Activated CD8-positive, alpha-beta memory T cell treated with anti-CD3 and anti-CD28 coated beads for 48 hours (primary cell): ENCODE results near the gene GH1.
A peak's percentile ranks its signal among the peaks of the same experiment; 100 is the strongest.
"Not testable (repeated sequence)": the region's sequence is repeated elsewhere in the genome, so short reads cannot be mapped to it uniquely, and the experiment has no call there.

Source experiments
- DNase-seq, 3 experiments: peaks; one replicate each; pipeline ENCODE4 v3.0.0-alpha.2; 2020; ENCODE audit warnings: low read depth in 2 of 3, low spot score in 2 of 3

GH1 gene

DNA sequence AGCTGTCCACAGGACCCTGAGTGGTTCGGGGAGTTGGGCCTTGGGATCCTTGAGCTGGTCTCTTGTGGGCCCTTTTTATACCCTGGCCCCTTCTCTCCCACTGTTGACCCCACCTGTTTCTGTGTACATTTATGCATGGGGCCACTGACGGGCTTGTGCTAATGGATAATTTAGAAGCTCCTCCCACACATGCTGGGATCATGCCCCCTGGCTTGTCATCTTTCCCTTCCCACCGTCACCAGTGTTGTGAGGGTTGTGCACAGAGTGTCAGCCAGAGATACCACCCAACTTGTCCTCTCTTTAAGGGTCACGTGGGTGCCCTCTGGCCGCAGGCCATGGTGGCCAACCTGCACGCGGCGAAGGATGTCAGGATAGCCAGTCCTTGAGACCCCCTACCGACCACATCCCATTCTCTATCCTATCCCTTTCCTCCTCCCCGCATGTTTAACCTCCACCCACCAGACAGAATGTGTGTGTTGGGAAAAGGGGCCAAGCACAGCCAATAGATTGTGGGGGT is at the start of gene GH1:
Gene GH1 (minus strand): TSS at position 51 of the 517 bp plus-strand sequence. CDS start 63 bp downstream, outside the sequence.
- not testable (repeated sequence) for DNase-seq

DNA sequence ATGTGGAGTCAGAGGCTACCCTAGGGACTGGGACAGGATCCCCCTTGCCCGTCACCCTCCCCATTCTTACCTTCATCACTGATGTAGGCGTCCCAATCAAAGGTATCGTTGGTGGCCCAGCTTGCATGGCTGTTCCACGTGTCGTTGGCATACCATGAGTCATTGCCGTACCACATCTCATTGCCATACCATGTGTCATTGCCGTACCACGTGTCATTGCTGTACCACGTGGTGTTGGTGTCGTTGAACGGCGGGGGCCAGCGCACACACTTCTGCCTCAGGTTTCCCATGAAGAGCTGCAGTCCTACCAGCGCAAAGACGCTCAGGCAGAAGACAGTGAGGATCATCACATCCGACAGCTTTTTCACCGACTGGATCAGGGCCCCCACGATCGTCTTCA is 49.3 kb upstream of the GH1 start:
- no peak for DNase-seq

DNA sequence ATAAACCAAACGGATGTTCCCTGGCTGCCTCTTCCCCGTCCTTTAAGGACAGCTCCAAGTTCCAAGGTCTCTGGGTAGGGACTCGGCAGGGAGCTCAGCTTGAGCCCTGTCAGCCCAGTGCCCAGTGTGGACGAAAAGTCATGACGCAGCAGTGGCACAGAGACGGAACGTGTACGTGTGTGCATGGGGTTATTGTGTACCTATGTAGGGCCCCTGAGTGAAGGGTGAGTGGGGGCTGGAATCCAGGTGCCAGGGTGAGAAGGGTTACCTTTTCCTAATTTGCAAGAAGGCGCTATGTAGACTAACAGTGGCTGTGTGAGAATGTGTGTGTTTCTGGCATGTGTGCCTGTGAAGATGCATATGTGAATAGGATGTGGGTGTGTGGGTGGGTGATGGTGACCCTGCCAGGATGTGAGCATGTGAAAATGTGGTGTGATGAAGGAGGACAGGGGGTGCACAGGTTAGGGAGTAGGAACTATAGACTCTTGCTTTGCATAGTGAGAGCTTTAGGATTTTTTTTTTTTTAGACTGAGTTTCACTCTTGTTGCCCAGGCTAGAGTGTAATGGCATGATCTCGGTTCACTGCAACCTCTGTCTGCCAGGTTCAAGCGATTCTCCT is 48.1 kb upstream of the GH1 start:
- DNase-seq: no peak

DNA sequence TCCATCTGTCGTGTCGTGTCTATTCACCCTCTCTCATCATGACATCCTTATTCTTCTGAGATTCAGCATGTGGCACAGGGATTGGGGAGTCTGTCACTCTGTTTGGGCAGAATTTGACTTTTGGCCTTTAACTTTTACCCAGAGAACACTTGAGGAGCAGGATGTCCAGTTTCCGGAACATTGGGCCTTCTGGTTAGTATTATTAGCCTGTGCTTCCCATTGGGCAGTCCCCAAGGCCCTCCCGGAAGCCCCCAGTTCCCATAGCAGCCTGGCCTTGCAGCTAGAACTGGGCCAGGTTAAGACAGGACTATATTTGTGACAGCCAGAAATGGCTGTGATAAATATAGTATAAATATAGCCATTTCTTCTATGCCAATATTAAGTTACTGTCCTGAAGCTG is 44.5 kb upstream of the GH1 start:
- no peak for DNase-seq

DNA sequence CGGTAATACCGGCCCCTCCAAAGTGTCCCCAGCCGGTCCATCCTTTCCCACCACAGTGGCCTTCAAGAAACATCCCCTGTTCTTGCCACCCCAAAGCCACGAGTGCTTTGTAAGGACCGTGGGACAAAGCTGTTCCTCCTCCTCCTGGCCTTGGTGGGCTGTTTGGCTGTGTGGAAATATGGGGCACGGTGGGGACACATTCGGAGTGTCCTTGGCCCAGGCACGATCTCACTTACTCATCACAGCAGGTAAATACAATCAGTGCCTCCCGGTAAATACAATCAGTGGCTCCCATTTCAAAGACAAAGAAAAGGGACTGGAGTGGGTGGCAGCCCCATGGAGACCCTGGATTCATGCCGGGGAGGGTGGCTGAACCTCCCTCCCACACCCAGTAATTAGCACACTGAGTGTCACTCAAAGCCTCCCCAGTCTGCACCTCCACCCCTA is 43.7 kb upstream of the GH1 start:
- DNase-seq: no peak

DNA sequence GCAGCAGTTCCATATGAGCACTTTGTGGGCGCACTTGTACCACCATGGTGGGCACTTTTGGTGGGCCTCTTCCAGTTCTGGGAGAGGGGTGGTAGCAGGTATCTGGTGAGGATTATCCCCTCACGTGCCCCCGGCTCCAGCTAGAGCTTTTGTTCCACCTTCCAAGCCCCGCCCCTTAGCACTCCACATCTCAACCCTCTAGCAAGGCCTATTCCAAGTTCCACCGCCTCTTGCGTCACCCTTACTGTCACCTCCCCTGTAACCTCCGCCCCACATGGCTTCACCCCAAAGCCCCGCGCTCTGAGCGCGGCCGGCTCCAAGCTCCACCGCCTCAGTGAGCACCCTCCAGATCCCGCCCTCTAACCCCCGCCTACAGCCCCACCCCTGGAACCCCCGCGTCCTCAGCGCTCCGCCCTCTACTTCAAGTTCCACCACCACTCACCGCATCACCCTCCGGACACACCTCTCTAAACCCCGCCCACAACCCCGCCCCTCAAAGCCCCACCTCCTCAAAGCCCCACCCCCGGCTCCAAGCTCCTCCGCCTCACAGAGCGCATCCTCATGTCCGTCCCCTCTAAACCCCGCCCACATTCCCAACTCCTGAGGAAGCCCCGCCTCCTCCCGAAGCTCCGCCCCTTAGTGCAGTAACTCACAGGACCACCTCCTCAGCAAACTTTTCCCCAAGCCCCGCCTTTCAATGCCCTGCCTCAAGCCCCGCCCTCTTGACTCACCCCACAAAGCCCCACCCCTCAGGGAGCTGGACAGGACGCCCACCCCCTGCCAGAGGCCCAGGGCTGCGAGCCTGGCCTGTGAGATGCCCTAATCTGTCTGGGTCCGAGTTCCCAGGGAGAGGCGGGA is 42.9 kb upstream of the GH1 start:
- DNase-seq: peak in 1 of 3 experiments; percentile 18

DNA sequence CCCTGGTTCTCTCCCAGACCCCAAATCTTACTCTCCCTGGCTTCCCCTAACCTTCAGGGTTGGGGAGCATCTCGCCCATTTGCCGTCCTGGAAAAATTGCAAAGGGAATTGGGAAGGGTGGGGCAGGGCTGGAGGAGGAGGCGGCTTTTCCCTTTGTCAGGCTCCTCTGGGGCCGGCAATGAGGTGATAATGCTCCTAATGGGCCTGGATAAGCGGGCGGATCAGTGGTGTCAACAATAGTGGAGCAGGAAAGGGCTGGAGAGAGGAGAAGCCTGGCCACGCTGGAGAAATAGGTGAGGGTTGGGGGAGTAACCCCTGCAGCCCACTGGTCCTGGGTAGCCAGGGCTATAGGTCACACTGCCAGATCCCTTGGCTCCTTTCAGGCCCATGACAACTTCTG is 41.8 kb upstream of the GH1 start:
- no peak for DNase-seq

DNA sequence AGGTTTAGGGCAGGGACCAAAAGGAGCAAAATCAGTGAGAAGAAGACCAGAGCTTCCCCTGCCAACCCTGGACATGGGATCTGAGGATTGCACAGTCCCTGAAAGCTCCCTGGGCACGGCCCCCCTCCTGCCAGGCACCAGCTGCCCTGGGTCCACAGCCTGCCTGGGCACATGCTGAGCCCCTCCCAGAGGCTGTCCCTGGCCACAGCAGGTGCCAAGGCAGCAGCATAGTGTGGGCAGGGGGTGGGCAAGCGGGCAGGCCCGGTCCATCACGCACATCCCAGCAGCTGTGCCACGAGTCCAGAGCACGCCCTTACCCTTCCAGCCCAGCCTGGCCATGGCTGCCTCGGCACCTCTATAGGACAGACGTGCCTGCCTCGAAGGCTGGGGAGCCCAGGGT is 41.4 kb upstream of the GH1 start:
- no peak for DNase-seq

DNA sequence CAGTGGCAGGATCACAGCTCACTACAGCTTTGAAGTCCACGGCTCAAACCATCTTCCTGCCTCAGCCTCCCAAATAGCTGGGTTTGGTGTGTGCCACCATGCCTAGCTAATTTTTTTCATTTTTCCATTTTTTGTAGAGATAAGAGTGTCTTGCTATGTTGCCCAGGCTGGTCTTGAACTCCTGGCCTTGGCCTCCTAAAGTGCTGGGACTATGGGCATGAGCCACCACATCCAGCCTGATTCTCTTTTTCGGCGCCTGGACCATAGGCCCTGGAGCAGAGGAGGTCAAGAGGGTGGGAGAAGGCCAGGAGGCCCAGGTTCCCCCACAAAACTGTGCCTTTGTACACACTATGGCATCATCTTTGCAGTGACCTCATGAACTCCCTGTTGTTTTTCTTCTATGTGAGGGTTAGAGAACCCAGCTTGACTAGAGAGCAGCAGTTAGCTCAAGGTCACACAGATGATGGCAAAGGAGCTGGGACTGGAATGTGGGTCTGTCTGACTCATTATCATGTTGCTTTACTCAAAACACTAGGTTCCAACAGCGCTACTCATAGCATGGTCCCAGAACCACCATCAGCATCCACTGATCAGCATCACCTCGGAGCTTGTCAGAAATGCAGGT is 37.8 kb upstream of the GH1 start:
- no peak for DNase-seq

DNA sequence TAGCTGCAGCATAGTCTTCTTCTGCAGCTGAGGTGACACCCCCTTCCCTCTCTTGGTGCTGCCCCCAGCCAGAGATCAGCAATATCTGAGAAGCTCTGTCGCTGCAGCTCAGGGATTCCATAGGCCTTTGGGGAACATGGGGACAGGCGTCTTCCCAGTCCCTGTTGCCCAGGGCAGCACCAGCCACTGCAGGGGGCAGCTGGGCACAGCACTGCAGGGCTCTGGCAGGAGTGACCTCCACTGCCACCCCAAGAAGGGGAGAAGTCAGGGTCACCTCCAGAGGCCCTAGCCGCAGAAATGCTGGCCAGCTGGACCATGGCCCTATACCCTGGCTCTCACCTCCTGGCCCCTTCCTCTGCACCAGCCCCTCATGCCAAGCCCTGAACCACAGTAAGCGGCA is 37.2 kb upstream of the GH1 start:
- no peak for DNase-seq

DNA sequence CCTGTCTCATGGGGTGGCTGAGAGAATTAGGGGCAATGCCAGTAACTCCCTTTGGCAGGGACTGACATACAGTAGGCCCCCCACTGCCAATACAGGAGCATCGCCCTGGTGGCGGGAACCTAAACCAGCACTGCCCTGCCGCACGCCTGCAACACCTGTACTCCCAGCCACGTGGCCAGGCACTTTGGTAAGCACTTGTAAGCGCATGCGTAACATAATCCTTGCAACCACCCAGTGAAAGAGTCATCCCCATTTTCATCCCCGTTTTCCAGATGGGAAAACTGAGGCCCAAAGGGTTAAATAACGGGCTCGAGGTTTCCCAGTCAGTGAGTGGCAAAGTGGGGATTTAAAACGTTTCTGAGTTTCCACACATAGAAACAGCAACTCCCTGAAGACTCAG is 36.6 kb upstream of the GH1 start:
- no peak for DNase-seq

DNA sequence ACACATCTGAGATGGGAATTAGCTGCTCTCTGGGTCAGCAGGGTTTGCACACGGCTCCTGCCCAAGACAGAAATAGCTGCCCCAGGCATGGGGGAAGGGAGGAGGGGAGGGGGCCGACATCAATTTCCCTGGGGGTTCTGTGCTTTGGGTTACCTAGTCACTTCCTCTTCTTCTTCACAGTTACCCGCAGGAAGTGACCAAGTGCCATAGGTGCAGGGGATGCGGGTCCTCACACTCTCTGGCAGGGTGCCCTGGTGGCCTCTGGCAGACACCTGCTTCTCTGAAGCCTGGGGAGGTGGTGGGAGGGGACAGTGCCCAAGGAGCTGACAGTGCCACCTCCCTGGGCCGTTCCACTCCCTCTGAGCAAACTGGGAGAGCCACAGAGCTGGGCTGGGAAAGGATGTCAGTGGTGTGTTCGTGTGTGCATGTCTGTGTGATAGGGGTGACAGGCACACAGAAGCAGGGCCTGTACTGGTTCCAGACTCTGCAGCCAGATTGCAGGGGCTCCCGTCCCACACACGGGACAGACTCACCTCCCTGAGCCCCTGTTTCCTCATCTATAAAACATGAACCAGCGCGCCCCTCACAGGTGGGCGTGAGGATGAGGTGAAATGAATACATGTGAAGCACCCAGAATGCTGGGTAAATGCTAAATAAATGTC is 35.9 kb upstream of the GH1 start:
- DNase-seq: no peak

DNA sequence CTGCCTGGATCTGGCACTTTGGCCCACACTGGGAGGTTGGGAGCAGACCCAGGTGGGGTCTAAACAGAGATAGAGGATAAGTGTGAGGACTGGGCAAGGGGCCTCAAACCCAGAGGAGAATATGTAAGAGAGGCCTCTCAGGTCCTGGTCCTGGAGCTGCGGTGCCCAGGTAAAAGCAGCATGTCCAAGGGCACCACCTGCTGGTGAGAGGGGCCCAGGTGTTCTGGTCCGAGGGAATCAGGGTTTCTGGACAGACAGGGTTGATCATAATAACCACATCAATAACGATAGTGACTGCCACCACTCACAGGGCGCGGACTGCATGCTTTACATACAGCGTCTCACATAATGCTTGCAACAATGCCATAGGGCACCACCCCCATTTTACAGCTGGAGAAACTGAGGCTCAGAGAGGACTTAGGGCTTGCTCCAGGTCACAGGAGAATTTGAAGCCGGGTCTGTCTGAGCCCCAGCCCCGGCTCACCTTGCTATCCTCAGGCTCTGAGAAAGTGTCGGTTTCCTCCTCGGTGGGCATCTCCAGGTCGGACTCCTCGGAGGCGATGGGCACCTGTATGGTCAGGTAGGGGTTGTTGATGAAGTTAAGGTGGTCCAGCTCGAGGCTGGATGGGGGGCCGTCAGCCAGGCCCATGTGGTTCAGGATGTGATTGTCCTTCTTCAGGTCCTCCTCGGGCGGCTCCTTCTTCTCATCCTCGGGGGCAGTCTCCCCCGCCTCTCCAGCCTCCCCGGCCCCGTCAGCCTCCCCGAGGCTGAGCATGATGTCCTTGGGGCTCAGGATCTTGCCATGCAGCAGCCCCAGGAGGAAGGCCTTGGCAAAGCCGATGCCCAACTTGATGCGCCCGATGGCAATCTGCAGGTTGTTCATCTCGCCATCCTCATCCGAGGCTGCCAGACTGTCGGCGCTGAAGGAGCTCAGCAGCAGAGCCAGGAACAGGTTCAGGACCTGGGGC is 32.6 kb upstream of the GH1 start:
- no peak for DNase-seq

DNA sequence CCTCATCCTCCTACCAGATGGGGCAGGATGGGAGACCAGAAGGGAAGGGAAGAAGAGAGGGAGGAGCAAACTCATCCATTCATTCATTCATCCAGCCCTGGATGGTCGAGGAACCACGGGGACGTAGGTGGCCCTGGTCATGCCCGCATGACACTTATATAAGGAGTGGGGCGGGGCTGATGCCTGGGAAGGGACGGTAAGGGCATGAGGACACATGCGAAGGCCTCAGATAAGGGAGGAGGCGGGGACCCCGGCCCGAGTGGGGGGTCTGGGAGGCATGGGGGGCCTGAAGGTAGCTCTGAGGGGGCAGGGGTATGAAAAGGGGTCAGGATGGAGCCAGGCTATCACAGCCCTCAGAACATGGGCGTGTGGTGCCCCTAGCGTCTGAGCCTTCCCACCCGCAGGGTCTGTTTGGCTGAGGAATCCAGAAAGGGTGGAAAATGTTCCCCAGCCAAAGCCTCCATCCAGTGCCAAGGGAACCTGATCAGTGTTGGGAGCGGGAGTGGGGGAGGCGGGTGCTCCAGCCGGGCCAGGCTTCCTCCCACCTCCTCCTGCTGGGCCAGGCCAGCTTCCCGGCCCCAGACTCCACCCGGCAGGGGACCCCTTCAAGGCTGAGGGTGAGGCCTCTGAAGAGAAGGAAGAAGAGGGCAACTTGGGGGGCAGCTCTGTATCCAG is 31.1 kb upstream of the GH1 start:
- DNase-seq: no peak

DNA sequence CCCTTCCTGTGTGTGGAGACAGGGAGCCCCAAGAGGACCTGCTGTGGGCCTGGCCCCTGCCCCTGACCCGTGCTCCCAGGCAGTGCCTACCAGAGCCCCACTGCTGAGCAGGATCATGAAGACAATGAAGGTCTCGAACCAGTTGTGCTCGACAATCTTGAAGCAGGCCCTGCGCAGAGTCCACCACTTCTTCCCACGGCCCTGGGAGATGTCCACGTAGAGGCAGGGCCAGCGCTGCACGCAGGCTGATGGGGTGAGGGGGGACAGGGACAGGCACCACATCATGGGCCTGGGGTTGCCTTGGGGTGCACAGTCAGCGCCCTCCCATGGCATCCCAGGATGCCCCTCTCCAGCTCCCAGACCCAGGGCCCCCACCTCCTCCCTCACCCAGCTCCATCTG is 29.9 kb upstream of the GH1 start:
- no peak for DNase-seq

DNA sequence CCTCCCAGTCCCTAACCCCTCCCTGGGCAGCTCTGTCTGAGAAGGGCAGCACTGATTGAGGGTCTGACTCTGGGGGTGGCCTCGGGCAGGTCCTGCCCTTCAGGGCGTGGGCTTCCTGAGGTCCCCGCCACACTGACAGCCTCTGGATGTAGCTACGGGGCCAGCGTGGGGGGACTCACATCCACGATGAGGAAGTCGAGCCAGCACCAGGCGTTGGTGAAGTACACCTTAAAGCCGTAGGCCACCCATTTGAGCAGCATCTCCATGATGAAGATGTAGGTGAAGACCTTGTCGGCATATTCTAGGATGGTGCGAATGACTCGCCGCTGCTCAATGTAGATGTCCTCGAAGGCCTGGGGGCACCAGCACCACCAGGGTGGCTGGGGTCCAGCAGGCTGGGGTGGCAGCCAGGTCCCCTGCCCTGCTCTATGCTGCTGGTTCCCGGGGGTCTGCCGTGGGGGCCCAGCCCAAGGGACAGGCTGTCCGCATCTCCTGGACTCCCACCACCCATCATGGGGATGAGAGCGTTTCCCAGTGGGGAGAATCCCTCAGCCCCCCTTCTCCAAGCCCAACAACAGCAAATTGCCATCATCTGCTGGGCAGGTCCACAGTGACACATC is 29.2 kb upstream of the GH1 start:
- DNase-seq: no peak

DNA sequence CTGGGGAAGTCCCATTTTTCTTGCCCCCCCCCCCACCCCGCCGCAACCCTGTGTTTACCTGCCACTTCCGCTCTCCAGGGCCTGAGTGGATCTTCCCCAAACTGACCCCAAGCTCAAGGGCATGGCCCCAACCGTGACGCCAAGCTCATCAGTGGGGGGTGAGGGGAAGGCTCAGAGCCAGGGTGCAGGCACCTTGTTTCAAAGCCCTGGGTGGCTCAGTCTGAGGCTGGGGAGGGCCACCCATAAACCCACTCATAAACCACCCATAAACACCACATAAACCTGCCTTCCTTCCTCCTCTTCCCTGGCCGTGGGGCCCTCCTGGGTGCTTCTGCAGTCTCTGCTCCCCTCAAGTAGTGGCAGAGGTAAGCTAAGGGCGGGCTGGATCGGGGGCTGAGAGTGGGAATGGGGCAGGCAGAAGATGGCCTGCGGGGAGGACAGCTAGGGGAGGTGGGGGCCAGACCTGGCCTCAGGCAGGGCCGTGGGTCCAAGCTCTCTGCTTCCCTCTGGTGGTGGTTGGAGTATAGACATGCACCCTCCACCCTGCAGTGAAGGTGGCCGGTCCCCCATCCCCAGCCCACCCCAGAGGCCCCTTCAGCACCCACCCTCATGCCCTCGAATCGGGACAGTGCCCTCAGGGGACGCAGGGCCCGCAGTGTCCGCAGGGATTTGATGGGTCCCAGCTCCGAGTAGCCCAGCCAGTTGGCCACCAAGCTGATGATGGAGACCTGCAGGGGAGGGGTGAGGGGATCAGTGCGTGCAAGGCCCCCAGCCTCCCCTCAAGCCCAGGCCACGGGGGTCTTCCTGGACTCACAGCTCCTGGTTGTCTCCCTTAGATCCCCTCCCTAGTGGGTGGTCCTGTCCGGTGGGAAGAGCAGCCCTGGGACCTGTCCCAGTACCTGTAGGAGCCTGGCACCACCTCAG is 28.1 kb upstream of the GH1 start:
- peak; percentile 28 to 48 (median 43) for DNase-seq

DNA sequence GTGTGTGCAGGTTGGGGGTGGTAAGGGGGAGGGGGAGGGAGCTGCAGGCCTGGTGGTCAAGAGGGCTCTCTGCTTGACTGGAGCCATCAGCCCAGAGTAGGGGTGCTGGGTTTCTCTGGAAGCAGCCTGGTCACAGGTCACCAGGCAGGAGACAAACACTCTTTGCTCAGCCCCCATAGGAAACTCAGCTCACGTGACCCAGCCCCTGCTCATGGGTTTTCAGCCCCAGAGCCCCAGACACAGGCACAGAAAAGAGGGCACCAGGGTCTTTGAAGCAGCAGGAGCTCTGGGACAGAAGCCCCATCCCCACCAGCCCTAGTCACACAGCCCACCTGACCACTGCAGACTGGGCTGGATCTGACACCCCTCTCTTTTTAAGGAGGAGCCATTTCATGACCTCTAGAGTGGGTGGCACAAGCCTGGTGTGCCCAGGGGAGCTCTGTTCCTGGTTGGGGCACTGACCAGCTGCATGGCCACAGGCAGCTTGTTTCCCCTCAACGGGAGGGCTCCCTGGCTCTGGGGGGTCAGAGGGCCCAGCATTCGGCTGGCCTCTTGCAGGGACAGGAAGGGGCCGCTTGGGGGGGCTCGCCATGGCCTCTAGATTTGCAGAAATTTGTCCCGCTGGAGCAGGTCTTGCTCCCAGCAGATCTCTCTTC is 27.3 kb upstream of the GH1 start:
- DNase-seq: no peak
